Stimulated activated CD4-positive, alpha-beta T cell treated with anti-CD3 and anti-CD28 coated beads, Interleukin-4, amount 100 ng/mL, for 1 hour (primary cell): ENCODE results near the gene CDHR3.

Experiments
- DNase-seq: peaks from one replicate; pipeline ENCODE4 v3.0.0-alpha.2; 2020

The CDHR3 gene

DNA sequence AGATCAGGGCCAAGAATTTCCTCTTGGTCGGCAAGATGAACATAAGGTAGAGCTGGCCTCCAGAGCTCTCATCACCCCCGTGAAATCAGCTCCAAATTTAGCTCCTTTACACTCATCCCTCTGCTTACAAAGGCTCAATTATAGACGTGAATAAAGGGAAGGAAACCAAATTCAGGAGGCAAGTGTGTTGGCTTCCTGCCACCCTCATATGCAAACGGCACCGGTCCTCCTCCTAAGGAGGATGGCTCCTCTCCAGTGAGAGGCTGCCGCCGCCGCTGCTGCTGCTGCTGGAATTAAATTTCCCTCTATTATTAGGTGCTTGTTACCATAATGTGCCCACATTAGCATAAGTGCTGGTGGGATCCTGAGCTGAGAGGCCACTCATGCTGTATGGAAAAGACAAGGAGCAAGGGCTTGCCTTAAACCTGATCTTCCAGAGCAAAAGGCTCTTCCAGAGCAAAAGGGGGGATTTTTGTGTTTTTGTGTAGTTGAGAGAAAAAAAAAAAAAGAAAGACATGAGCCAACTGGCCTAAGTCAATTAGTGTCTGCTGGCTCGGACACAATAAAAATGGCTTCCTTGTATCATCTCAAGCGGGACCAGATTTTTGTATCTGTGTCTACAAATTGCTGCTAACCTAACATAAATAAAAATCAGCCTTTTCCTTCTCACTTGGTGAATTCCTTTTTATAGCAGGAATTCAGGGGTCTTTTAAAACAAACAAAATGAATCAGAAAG is 68.4 kb downstream of the CDHR3 start:
- no peak for DNase-seq

DNA sequence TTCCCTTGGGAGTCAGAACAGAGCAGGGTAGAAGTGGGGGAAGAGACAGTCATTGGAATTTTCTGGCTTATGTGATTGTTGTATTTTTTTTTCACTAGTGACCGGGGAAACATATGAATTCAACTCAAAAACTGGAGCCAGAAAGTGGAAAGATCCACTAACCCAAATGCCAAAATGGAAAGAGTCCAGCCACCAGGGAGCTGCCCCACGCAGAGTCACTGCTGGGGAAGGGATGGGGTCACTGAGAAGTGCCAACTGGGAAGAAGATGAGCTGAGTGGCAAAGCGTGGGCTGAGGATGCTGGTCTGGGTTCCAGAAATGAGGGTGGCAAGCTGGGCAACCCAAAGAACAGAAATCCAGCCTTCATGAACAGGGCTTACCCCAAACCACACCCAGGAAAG is 69.2 kb downstream of the CDHR3 start:
- DNase-seq, result no peak

GRCh38 chr7:106033735-106034134 is 70.7 kb downstream of the CDHR3 start:
- no peak for DNase-seq

GRCh38 chr7:106034383-106034782 is 71.3 kb downstream of the CDHR3 start:
- DNase-seq, result no peak

- DNase-seq, result no peak
Observed at GRCh38 chr7:106035568-106035967, 72.5 kb downstream of the CDHR3 start.

GRCh38 chr7:106036004-106036403 is 72.9 kb downstream of the CDHR3 start:
- no peak for DNase-seq

DNA sequence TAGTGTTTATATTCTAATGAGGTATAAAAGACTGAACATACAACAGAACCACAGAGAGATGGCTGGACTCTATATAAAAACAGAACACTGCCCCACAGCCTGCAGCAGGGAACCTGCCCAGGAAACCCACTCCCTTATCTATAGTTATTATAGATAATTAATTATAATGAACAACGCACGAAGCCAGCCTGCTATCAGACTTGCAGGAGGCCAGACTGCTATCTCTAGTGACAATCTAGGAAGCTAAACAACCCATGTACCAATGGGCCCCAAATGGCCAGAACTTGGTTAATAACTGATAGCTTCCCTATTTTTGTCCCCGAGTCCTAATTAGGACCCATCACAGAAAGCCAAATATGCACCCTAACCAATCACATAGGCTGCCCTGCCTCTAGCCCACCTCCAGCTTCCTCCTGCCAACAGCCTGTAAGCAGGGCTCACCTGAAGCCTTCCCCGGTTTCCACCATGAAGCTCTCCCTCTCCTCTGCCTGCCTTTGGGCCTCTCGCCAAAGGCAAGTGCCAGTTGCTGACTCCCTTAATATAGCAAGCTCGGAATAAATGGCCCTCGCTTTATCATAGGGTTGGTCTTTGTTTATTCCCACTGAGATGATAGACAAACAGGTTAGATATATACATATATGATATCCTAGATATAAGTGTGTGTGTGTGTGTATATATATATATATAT is 74.6 kb downstream of the CDHR3 start:
- no peak for DNase-seq

GRCh38 chr7:106038289-106038688 is 75.2 kb downstream of the CDHR3 start:
- DNase-seq, result no peak

- no peak for DNase-seq
Observed at GRCh38 chr7:106038916-106039315, 75.9 kb downstream of the CDHR3 start.

- DNase-seq, result no peak
Observed at GRCh38 chr7:106039486-106040060, 76.5 kb downstream of the CDHR3 start.

GRCh38 chr7:106041140-106041717 is 78.2 kb downstream of the CDHR3 start:
- peak; percentile 23 for DNase-seq

GRCh38 chr7:106042196-106042611 is 79.1 kb downstream of the CDHR3 start:
- DNase-seq, result no peak

- no peak for DNase-seq
Observed at GRCh38 chr7:106045139-106045538, 82.1 kb downstream of the CDHR3 start.

DNA sequence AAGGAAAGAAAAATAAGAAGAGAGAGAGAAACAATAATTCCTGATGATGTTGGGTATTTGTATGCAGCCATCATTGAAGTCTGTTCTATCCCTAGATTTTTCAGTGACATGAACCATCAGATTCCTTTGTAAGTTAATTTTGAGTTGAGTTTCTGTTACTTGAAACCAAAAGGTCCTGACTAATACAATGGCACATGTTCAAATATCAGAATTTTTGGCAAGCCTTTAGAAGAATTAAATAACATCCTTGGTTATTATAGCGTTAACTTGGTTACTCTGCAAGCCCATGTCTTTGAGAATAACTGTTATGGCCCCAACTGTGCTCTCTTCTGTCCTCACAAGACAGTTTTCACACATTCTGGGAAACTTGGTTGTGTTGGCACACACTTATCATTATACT is 82.5 kb downstream of the CDHR3 start:
- no peak for DNase-seq

- no peak for DNase-seq
Observed at GRCh38 chr7:106047184-106047583, 84.1 kb downstream of the CDHR3 start.

DNA sequence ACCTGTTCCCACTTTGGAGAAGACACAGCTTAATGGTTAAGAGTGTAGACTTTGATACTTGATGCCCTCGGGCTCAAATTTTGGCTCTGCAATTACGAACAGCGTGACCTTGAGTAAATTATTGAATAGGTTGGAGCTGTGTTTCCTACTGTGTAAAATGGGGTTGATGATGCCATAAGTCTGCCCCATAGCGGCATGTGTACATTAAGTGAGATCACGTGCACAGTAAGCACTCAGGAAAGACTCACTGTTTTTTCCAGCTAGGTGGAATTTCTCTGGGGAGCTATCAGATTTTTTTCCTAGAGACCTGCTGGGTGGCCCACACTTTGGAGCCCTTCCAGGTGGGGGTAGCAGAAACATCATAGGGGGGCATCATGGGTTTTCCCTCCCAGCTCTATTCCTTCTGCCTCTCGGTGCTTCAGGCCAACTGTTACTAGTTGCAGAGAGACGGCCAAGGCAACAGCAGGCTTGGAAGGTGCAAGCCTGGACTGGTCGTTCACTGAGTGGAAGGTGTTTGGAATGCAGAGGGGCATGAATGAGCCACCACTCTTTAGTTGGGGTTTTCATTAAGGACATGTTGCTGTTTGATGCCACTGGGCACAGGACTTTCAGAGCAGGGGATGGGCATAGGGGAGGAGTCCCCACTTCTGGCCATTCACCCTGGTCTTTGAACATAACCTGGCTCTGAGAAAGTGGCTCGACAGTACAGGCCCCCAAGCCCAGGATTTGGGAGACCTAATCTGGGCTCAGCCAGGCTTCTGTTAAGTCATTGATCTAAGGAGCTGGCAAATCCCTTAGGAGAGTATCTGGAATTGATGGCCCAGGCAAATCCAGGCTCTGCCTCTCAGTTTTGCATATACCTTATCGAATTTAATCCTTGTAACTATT is 85.0 kb downstream of the CDHR3 start:
- DNase-seq, result no peak

GRCh38 chr7:106048706-106049020 is 85.6 kb downstream of the CDHR3 start:
- no peak for DNase-seq

- no peak for DNase-seq
Observed at GRCh38 chr7:106049139-106049752, 86.2 kb downstream of the CDHR3 start.

DNA sequence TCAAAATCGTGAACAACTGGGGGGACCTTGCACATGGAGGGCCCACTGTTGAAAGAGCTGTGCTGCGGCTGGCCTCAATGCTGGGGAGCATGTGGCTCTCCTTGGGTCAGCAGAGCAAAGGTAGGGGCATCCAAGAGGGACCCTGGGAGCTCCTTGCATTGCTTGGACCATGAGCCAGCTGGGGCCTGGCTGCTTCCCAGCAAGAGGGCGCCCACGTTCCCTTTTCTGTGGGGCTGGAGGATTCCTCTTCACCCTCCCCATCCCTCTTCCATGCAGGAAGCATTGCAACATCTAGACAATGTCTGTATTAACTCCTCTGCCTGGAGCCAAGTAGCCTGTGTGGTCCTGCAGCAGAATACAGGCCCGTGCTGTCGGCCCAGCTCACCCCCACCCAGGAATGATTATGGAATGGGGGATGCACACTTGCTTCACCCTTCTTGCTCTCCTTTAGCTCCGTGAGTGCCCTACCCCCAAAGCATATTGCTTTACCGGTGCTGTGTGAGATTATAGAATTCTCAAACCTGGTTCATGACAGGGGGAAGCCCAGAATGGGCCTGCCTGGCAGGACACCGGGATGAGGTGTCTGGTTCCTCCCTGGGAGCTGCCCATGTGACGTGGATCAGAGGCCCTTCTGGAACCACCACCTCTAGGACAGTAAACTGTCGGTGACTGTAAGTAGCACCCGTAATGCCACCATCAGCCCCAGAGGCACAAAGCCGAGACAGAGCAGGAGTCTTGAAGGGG is 87.1 kb downstream of the CDHR3 start:
- DNase-seq, result no peak

DNA sequence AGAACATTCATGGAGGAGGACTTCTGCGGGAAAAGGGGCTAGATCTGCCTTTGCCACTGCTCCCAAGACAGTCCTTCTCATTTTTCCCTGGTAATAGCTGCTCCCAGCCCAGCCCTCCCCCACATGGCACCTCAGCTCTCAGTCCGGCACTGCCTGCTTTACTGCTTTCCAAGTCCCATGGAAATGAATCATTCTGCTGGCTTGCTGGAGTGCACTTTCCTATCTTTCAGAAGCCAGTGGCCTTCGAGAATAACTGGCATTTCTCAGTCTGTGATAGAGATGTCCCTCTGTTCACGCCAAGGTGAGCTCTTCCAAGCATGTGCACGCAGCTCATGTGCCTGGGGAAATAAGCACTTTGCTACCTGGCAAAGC is 87.7 kb downstream of the CDHR3 start:
- DNase-seq, result no peak

DNA sequence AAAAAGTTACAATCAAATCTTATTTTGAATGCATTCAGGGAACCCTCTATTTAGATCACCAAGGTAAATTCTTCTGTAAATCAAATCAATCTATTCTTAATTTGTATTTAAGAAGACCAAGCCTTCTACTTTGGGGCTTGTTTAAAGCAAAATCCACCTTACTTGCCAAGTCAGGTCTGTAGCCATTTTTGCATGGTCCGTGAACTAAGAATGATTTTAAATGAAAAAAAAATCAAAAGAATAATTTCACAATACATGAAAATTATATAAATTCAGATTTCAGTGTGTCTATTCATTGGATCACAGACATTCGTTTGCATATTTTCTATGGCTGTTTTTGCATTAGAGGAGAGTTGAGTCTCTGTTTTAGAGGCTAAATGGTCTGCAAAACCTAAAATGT is 89.6 kb downstream of the CDHR3 start:
- no peak for DNase-seq

GRCh38 chr7:106053109-106053508 is 90.0 kb downstream of the CDHR3 start:
- no peak for DNase-seq
